ENCODE measurements around the gene PBRM1. TPM values are rescaled to one million over a fixed set of nuclear protein-coding genes. Genes with fewer than 3 reads are reported as not detected.

Gene PBRM1
- total and polyA plus RNA-seq, 3 donors from 2014 or later, result 28.9 to 109 (median 99.8) TPM

- no peaks in the 10 kb centered on the region for H3K36me3 ChIP-seq (ENCODE audit: low read depth, missing control alignments)
Observed at GRCh38 chr3:52724511-52724910, 38.8 kb upstream of the PBRM1 start.

GRCh38 chr3:52723935-52724334, 38.2 kb upstream of the PBRM1 start:
- H3K4me3 ChIP-seq, result no peak overlapping the region
- no peak overlapping the region for H3K27ac ChIP-seq
- H3K9me3 ChIP-seq, result no peaks in the 10 kb centered on the region
- TF ChIP-seq CTCF (IDR thresholded peaks at IDR 0.05) (no peak), POLR2A (IDR thresholded peaks at IDR 0.05) (no peak)
- no peaks in the 10 kb centered on the region for H3K4me1 ChIP-seq
- no peak for DNase-seq
- intact Hi-C loops (cut with DNase I; ENCODE audit: low total_unique reads), result no loop called here
- H3K27me3 ChIP-seq, result no peaks in the 10 kb centered on the region
- no peaks in the 10 kb centered on the region for H3K36me3 ChIP-seq (ENCODE audit: low read depth, missing control alignments)
- 93 to 94% methylated on average over 5 of the region's 5 CpGs for WGBS, 2 donors

More at GRCh38 chr3:52724511-52724910, 38.8 kb upstream of the PBRM1 start:
- Histone ChIP-seq H3K27me3 (no peaks in the 10 kb centered on the region), H3K4me3 (no peak overlapping the region), H3K4me1 (no peaks in the 10 kb centered on the region), H3K27ac (no peak overlapping the region), H3K9me3 (no peaks in the 10 kb centered on the region)
- TF ChIP-seq CTCF (IDR thresholded peaks at IDR 0.05), result no peak
- TF ChIP-seq POLR2A (IDR thresholded peaks at IDR 0.05), result no peak
- DNase-seq, result no peak
- 97 to 100% methylated on average over 1 of the region's 1 CpG for WGBS, 2 donors
- intact Hi-C loops (cut with DNase I; ENCODE audit: low total_unique reads), result no loop called here

GRCh38 chr3:52722491-52722890, 36.8 kb upstream of the PBRM1 start:
- Histone ChIP-seq H3K27me3 (no peaks in the 10 kb centered on the region), H3K9me3 (no peaks in the 10 kb centered on the region), H3K4me3 (no peak overlapping the region), H3K27ac (no peak overlapping the region), H3K36me3 (ENCODE audit: low read depth, missing control alignments) (no peaks in the 10 kb centered on the region), H3K4me1 (no peaks in the 10 kb centered on the region)
- TF ChIP-seq CTCF (IDR thresholded peaks at IDR 0.05) (no peak), POLR2A (IDR thresholded peaks at IDR 0.05) (no peak)
- intact Hi-C loops (cut with DNase I; ENCODE audit: low total_unique reads), result no loop called here
- 92 to 94% methylated on average over 7 of the region's 7 CpGs for WGBS, 2 donors
- DNase-seq, result no peak

GRCh38 chr3:52721730-52722008, 36.0 kb upstream of the PBRM1 start:
- Histone ChIP-seq H3K9me3 (no peaks in the 10 kb centered on the region), H3K4me1 (no peaks in the 10 kb centered on the region), H3K27me3 (no peaks in the 10 kb centered on the region), H3K4me3 (no peak overlapping the region), H3K27ac (no peak overlapping the region), H3K36me3 (ENCODE audit: low read depth, missing control alignments) (no peaks in the 10 kb centered on the region)
- intact Hi-C loops (cut with DNase I; ENCODE audit: low total_unique reads), result no loop called here
- WGBS, 2 donors, result 92 to 95% methylated on average over 1 of the region's 1 CpG
- TF ChIP-seq POLR2A (IDR thresholded peaks at IDR 0.05) (no peak), CTCF (IDR thresholded peaks at IDR 0.05) (no peak)
- no peak for DNase-seq

GRCh38 chr3:52721002-52721729, 35.5 kb upstream of the PBRM1 start:
- WGBS, 2 donors, result 77 to 92% methylated on average over 6 of the region's 6 CpGs
- intact Hi-C loops (cut with DNase I; ENCODE audit: low total_unique reads), result no loop called here
- Histone ChIP-seq H3K4me3 (no peak overlapping the region), H3K4me1 (no peaks in the 10 kb centered on the region), H3K27me3 (no peaks in the 10 kb centered on the region), H3K27ac (no peak overlapping the region), H3K9me3 (no peaks in the 10 kb centered on the region), H3K36me3 (ENCODE audit: low read depth, missing control alignments) (no peaks in the 10 kb centered on the region)
- no peak for TF ChIP-seq POLR2A (IDR thresholded peaks at IDR 0.05)
- no peak for TF ChIP-seq CTCF (IDR thresholded peaks at IDR 0.05)
- no peak for DNase-seq
